Upper lobe of right lung (tissue), 1 donor: ENCODE data around the gene CAVIN2. TPM values are rescaled to one million over a fixed set of nuclear protein-coding genes. Genes with fewer than 3 reads are reported as not detected.
A peak's percentile ranks its signal among the peaks of the same experiment; 100 is the strongest.

ENCODE experiments used
- ATAC-seq: fragments of 200-7000 bp; cut with Tn5 transposase; one replicate; pipeline ENCODE4 v1.9.1; 2020; ENCODE audit warnings: mild to moderate bottlenecking, moderate library complexity
- DNase-seq: peaks from one replicate; pipeline ENCODE4 v3.0.0-alpha.2; 2020
- H3K27ac ChIP-seq: fragments of 200-600 bp; one replicate; pipeline ENCODE4 v1.8.0; 2022
- H3K27me3 ChIP-seq: fragments of 200-600 bp; one replicate; pipeline ENCODE4 v1.8.0; 2022; ENCODE audit warnings: mild to moderate bottlenecking
- H3K36me3 ChIP-seq: fragments of 200-600 bp; one replicate; pipeline ENCODE4 v1.8.0; 2022
- H3K4me1 ChIP-seq: fragments of 200-600 bp; one replicate; pipeline ENCODE4 v1.8.0; 2022
- H3K4me3 ChIP-seq: fragments of 200-600 bp; one replicate; pipeline ENCODE4 v1.8.0; 2022; ENCODE audit warnings: mild to moderate bottlenecking
- H3K9me3 ChIP-seq: fragments of 200-600 bp; one replicate; pipeline ENCODE4 v1.8.0; 2022
- CTCF ChIP-seq: fragments of 200-600 bp; IDR thresholded peaks from one replicate; pipeline ENCODE4 v1.8.0; 2022; ENCODE audit warnings: antibody characterized with exemption
- intact Hi-C: fragments of 100-400 bp; cut with DNase I; formaldehyde crosslinking; loops from one replicate; pipeline ENCODE4 v1.11.0; 2022
- long read RNA-seq: library from polyadenylated mRNA; unstranded; transcript quantifications from one replicate; pipeline ENCODE4 v2.0.0, GENCODE V29; 2021
- total RNA-seq: library from RNA; stranded (reverse); fragmentation: NEBNext Ultra II Directional; extraction: Animal tissue kit (Norgen Biotek cat#: 25700); gene quantifications from one replicate; pipeline ENCODE4 v1.2.1, GENCODE V29; 2021
- donor health status: DM: no; HTN: yes; CAD: no; lungs with severe emphysema.

The CAVIN2 gene
- 185 TPM for total RNA-seq
- long read RNA-seq, transcript CAVIN2-201 (2 exons, 3,229 nt): major isoform, 630 of 650 reads
- long read RNA-seq, partial matches to known transcripts: 0 of 650 reads
- long read RNA-seq, other reads (novel, unspliced or antisense): 20 of 650 reads

GRCh38 chr2:191846515-191847476 is at the start of gene CAVIN2:
CAVIN2 (minus strand) TSS chr2:191847088; CDS start chr2:191846925, 163 bp downstream.
- Histone ChIP-seq H3K27ac (peak within 1 kb of the TSS; percentile 90), H3K9me3 (no peaks in the 10 kb centered on the region), H3K4me1 (peaks cover 12% of the 10 kb centered on the region), H3K4me3 (peak within 1 kb of the TSS; percentile 63), H3K36me3 (peaks cover 9% of the 10 kb centered on the region), H3K27me3 (no peaks in the 10 kb centered on the region)
- intact Hi-C loops: no loop called here
- TF ChIP-seq CTCF: peak; percentile 12
- DNase-seq (peak; percentile 75), ATAC-seq (peak; percentile 94)

DNA sequence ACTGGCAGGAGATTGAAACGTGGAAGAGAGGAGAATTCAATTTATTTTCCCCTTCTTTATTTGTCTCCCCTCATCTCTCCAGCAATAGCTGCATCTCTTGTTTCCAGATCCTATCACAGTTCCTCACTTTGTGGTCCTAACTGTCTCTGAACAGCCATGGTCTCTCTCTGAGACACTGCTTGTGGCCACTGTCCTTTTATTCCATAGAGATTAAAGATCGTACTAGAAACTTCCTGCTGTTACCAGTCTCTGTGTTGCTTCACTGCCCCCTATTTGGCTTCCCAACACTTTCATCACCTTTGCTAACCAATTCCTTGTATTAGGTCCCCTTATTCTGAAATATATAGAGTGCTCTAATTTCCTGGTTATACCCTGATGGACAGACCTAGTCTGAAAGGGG is 48.9 kb upstream of the CAVIN2 start:
- ATAC-seq (no peak), DNase-seq (no peak)
- H3K36me3 ChIP-seq: no peaks in the 10 kb centered on the region
- no peaks in the 10 kb centered on the region for H3K4me1 ChIP-seq
- H3K4me3 ChIP-seq: no peak overlapping the region
- no peaks in the 10 kb centered on the region for H3K27me3 ChIP-seq
- TF ChIP-seq CTCF: no peak
- intact Hi-C loops: no loop called here
- no peaks in the 10 kb centered on the region for H3K9me3 ChIP-seq
- H3K27ac ChIP-seq: no peak overlapping the region

DNA sequence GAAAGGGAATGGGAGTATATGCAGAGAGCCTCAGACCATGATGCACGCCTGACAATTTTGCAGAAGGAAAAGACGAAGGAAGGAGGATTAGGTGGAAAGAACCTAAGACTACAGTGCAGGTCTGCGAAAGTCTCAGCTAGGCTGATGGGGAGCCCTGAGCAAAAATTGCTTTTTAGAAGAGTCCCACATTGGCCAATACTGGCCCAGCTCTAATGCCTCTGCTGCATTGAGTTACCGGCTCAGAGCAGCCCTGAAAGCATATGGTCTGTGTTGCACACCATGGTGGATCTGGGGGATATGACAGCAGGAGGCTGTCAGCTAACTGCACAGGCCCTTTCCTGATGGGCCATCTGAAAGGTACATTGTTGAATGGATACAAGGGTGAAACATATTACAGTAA is 48.3 kb upstream of the CAVIN2 start:
- intact Hi-C loops: no loop called here
- no peaks in the 10 kb centered on the region for H3K36me3 ChIP-seq
- H3K27me3 ChIP-seq: no peaks in the 10 kb centered on the region
- H3K27ac ChIP-seq: no peak overlapping the region
- ATAC-seq (no peak), DNase-seq (no peak)
- H3K4me1 ChIP-seq: no peaks in the 10 kb centered on the region
- no peak overlapping the region for H3K4me3 ChIP-seq
- no peaks in the 10 kb centered on the region for H3K9me3 ChIP-seq
- no peak for TF ChIP-seq CTCF

DNA sequence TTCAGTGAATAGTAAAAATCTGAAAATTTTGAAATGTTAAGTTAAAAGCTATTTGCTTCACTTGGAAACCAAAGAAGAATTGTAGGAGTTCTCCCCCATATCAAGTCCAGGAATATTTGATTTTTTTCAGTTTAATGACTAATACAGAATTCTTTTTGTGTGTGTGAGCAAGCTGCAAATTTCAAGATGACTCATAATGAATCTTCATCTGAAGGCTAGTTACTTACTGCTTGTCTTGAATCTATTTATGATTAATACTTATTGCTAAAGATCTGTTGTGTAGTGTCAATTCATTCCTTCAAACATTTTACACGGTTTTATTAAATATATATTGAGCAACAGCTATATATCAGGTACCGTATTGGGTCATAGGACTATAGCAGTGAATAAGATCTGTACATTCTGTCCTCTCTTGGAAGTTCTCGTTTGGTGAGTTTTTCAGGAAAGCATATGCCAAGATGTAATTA is 47.8 kb upstream of the CAVIN2 start:
- intact Hi-C loops: no loop called here
- no peak for ATAC-seq
- H3K4me1 ChIP-seq: no peaks in the 10 kb centered on the region

DNA sequence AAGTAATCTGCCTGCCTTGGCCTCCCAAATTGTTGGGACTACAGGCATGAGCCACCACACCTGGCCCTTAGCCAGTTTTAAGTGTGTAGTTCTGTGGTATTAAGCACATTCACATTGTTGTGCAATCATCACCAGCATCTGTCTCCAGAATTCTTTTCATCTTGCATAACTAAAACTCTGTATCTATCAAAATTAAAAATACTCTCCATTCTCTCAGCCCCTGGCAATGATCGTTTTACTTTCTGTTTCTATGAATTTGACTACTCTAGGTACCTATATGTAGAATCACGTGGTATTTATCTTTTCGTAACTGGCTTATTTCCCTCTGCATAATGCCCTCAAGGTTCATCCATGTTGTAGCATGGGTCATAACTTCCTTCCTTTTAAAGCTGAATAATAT is 45.5 kb upstream of the CAVIN2 start:
- H3K4me3 ChIP-seq: no peak overlapping the region
- DNase-seq: no peak
- H3K4me1 ChIP-seq: no peaks in the 10 kb centered on the region
- no peak overlapping the region for H3K27ac ChIP-seq
- no peaks in the 10 kb centered on the region for H3K9me3 ChIP-seq
- TF ChIP-seq CTCF: no peak
- H3K36me3 ChIP-seq: no peaks in the 10 kb centered on the region
- H3K27me3 ChIP-seq: no peaks in the 10 kb centered on the region
- intact Hi-C loops: no loop called here
- ATAC-seq: no peak

More for the DNA sequence above, 47.8 kb upstream of the CAVIN2 start:
- Histone ChIP-seq H3K9me3 (no peaks in the 10 kb centered on the region), H3K36me3 (no peaks in the 10 kb centered on the region), H3K27ac (no peak overlapping the region), H3K4me3 (no peak overlapping the region), H3K27me3 (no peaks in the 10 kb centered on the region)
- DNase-seq: no peak
- no peak for TF ChIP-seq CTCF
